Lower lobe of right lung (tissue), 2 donors: ENCODE data around the gene CIB1. TPM values are rescaled to one million over a fixed set of nuclear protein-coding genes. Genes with fewer than 3 reads are reported as not detected.

Experiments
- ATAC-seq, 2 donors: fragments of 200-7000 bp; cut with Tn5 transposase; one replicate each; pipeline ENCODE4 v1.9.1; 2020 to 2022; ENCODE audit warnings: mild to moderate bottlenecking in 2 of 2, moderate library complexity in 2 of 2
- DNase-seq: peaks from one replicate; pipeline ENCODE4 v3.0.0-alpha.2; 2020
- H3K27ac ChIP-seq: fragments of 200-600 bp; one replicate; pipeline ENCODE4 v1.8.0; 2022
- H3K27me3 ChIP-seq: fragments of 200-600 bp; one replicate; pipeline ENCODE4 v1.8.0; 2022; ENCODE audit warnings: low read depth
- H3K36me3 ChIP-seq: fragments of 200-600 bp; one replicate; pipeline ENCODE4 v1.8.0; 2022; ENCODE audit warnings: mild to moderate bottlenecking
- H3K4me1 ChIP-seq: fragments of 200-600 bp; one replicate; pipeline ENCODE4 v1.8.0; 2022
- H3K4me3 ChIP-seq: fragments of 200-600 bp; one replicate; pipeline ENCODE4 v1.8.0; 2022; ENCODE audit warnings: mild to moderate bottlenecking
- H3K9me3 ChIP-seq: fragments of 200-600 bp; one replicate; pipeline ENCODE4 v1.8.0; 2022
- intact Hi-C: fragments of 100-400 bp; cut with DNase I; formaldehyde crosslinking; loops from one replicate; pipeline ENCODE4 v1.11.0; 2022
- total RNA-seq: library from RNA; stranded (reverse); fragmentation: NEBNext Ultra II Directional; extraction: Animal tissue kit (Norgen Biotek cat#: 25700); gene quantifications from one replicate; pipeline ENCODE4 v1.2.1, GENCODE V29; 2021
- TF ChIP-seq, protein P1 (sequence below): fragments of 200-600 bp; IDR thresholded peaks from one replicate; pipeline ENCODE4 v1.8.0; 2022; ENCODE audit warnings: antibody characterized with exemption, mild to moderate bottlenecking
- donor health status: DM: no; HTN: yes; CAD: no; lungs with severe emphysema.

The CIB1 gene
- total RNA-seq, 1 donor from 2014 or later = 80.8 TPM

GRCh38 chr15:90248789-90249202 is 15.1 kb upstream of the CIB1 start:
- H3K36me3 ChIP-seq = no peaks in the 10 kb centered on the region
- no peak overlapping the region for H3K27ac ChIP-seq
- H3K4me1 ChIP-seq = peaks cover 12% of the 10 kb centered on the region
- no peaks in the 10 kb centered on the region for H3K27me3 ChIP-seq
- H3K4me3 ChIP-seq = peak overlapping the region; percentile 70
- TF ChIP-seq, protein P1, sequence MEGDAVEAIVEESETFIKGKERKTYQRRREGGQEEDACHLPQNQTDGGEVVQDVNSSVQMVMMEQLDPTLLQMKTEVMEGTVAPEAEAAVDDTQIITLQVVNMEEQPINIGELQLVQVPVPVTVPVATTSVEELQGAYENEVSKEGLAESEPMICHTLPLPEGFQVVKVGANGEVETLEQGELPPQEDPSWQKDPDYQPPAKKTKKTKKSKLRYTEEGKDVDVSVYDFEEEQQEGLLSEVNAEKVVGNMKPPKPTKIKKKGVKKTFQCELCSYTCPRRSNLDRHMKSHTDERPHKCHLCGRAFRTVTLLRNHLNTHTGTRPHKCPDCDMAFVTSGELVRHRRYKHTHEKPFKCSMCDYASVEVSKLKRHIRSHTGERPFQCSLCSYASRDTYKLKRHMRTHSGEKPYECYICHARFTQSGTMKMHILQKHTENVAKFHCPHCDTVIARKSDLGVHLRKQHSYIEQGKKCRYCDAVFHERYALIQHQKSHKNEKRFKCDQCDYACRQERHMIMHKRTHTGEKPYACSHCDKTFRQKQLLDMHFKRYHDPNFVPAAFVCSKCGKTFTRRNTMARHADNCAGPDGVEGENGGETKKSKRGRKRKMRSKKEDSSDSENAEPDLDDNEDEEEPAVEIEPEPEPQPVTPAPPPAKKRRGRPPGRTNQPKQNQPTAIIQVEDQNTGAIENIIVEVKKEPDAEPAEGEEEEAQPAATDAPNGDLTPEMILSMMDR = no peak
- intact Hi-C loops = no loop called here
- ATAC-seq (peak in 1 of 2 donors; percentile 18), DNase-seq (no peak)
- no peaks in the 10 kb centered on the region for H3K9me3 ChIP-seq

- DNase-seq (no peak), ATAC-seq (no peak)
- H3K4me3 ChIP-seq = no peak overlapping the region
- intact Hi-C loops = no loop called here
- TF ChIP-seq, protein P1 = no peak
- H3K27me3 ChIP-seq = no peaks in the 10 kb centered on the region
- H3K9me3 ChIP-seq = no peaks in the 10 kb centered on the region
- no peak overlapping the region for H3K27ac ChIP-seq
- peaks cover 4% of the 10 kb centered on the region for H3K4me1 ChIP-seq
- H3K36me3 ChIP-seq = peaks cover 26% of the 10 kb centered on the region
These were observed 10.3 kb upstream of the CIB1 start for GRCh38 chr15:90243943-90244639.

GRCh38 chr15:90241343-90242192 is 7.8 kb upstream of the CIB1 start:
- H3K9me3 ChIP-seq = no peaks in the 10 kb centered on the region
- ATAC-seq = peak; percentile 21 to 23
- intact Hi-C loops = no loop called here
- no peaks in the 10 kb centered on the region for H3K4me1 ChIP-seq
- no peak overlapping the region for H3K27ac ChIP-seq
- H3K27me3 ChIP-seq = no peaks in the 10 kb centered on the region
- no peak for DNase-seq
- TF ChIP-seq, protein P1 = no peak
- no peak overlapping the region for H3K4me3 ChIP-seq
- peaks cover 48% of the 10 kb centered on the region for H3K36me3 ChIP-seq

DNA sequence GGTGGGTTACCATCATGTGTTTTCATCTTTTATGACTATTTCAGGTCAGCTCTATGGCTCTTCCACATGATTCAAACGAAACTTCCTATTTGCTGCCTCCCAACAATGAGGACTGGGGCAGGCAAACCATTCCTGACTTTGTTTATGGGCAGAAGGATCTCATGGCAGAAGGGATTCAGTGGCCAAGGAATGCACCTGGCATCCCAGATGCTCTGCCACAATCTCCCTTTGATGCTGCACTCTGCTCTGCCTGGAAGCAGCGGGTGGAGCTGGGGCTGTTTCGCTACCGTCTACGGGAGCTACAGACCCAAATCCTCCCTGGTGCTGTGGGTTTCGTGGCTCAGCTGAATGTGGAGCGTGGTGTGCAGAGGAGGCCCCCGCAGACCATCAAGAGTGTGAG is 7.1 kb upstream of the CIB1 start:
- TF ChIP-seq, protein P1 = no peak
- intact Hi-C loops = no loop called here
- no peak for ATAC-seq
- Histone ChIP-seq H3K9me3 (no peaks in the 10 kb centered on the region), H3K4me3 (no peak overlapping the region), H3K36me3 (peaks cover 55% of the 10 kb centered on the region), H3K4me1 (no peaks in the 10 kb centered on the region), H3K27ac (no peak overlapping the region), H3K27me3 (no peaks in the 10 kb centered on the region)
- no peak for DNase-seq

- Histone ChIP-seq H3K9me3 (no peaks in the 10 kb centered on the region), H3K27ac (no peak overlapping the region), H3K27me3 (no peaks in the 10 kb centered on the region), H3K4me3 (no peak overlapping the region), H3K4me1 (peaks cover 6% of the 10 kb centered on the region), H3K36me3 (peaks cover 55% of the 10 kb centered on the region)
- TF ChIP-seq, protein P1 = no peak
- DNase-seq = no peak
- intact Hi-C loops = no loop called here
- ATAC-seq = no peak
These were observed 5.6 kb upstream of the CIB1 start for GRCh38 chr15:90239371-90239770.
